ENCODE measurements around the gene PSMG2. TPM values are rescaled to one million over a fixed set of nuclear protein-coding genes. Genes with fewer than 3 reads are reported as not detected.

The PSMG2 gene
- total and polyA plus RNA-seq, 8 donors, result 27.0 to 50.0 (median 39.3) TPM

DNA sequence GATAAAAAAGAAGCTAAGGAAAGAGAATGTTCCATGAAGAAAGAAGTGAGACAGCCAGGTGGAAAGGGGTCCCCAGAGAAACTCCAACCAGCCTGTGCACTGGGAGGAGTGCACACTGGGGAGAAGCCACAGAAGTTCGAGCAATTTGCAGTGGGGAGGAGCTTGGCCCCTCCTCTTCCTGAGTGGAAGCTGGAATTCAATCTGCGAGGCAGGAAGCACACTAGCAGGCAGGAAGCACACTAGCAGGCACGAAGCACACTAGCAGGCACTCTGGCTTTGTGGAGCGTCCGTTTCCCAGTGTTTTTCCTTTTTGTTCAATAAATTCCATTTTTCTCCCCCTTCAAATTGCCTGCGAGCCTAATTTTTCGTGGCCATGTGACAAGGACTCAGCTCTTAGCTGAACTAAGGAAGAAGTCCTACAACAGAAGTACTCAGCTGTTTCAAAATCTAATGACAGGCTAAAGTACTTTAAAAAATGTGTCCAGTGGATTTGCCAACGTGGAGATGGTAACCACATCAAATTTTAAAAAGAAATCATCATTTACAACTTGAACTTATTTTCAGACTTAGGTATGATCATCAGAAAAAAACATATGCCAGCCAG, 23.6 kb upstream of the PSMG2 start:
- H3K27ac ChIP-seq, result peak overlapping the region in 1 of 4 donors; percentile 33
- H3K9me3 ChIP-seq, result no peaks in the 10 kb centered on the region
- no peak for FAIRE-seq
- TF ChIP-seq, protein P1, sequence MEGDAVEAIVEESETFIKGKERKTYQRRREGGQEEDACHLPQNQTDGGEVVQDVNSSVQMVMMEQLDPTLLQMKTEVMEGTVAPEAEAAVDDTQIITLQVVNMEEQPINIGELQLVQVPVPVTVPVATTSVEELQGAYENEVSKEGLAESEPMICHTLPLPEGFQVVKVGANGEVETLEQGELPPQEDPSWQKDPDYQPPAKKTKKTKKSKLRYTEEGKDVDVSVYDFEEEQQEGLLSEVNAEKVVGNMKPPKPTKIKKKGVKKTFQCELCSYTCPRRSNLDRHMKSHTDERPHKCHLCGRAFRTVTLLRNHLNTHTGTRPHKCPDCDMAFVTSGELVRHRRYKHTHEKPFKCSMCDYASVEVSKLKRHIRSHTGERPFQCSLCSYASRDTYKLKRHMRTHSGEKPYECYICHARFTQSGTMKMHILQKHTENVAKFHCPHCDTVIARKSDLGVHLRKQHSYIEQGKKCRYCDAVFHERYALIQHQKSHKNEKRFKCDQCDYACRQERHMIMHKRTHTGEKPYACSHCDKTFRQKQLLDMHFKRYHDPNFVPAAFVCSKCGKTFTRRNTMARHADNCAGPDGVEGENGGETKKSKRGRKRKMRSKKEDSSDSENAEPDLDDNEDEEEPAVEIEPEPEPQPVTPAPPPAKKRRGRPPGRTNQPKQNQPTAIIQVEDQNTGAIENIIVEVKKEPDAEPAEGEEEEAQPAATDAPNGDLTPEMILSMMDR (IDR thresholded peaks at IDR 0.05), result no peak
- no peaks in the 10 kb centered on the region for H3K27me3 ChIP-seq
- H3K36me3 ChIP-seq, result peaks cover 0 to 23% (median under 1%) of the 10 kb centered on the region in 3 donors
- 60 to 74% methylated on average over 8 of the region's 8 CpGs for WGBS, 2 donors
- H3K4me1 ChIP-seq, result no peaks in the 10 kb centered on the region
- intact Hi-C loops (cut with DNase I), result no loop called here
- peak in 1 of 6 donors; percentile 30 for DNase-seq
- ATAC-seq, result peak in 3 of 4 donors; percentile 30 to 73 (median 73)
- H3K4me3 ChIP-seq, result no peak overlapping the region

DNA sequence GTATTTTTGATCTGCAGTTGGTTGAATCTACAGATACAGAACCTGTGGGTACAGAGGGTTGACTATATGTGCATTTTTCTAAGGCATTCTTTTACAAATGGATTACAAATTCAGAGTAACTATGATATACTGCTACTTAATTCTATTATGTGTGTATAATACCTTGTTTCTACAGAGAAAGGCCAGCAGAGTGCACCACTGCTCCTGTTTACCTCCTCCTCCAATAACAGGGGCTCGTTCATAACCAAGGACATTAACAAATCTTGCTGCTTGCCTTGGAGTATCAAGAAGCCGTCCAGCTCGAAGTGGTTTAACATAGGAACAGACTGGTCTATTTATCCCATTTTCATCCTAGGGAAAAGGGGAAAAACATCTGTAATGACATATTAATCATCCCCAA, 16.7 kb upstream of the PSMG2 start:
- DNase-seq, result no peak
- Histone ChIP-seq H3K4me3 (no peak overlapping the region), H3K9me3 (no peaks in the 10 kb centered on the region), H3K27me3 (no peaks in the 10 kb centered on the region), H3K4me1 (peaks cover 0 to 6% (median 0%) of the 10 kb centered on the region in 3 donors), H3K36me3 (no peaks in the 10 kb centered on the region), H3K27ac (no peak overlapping the region)
- WGBS, 2 donors, result 65% methylated on average over 3 of the region's 3 CpGs
- intact Hi-C loops (cut with DNase I), result no loop called here
- no peak for ATAC-seq
- FAIRE-seq, result no peak
- TF ChIP-seq, protein P1 (IDR thresholded peaks at IDR 0.05), result no peak

GRCh38 chr18:12689256-12689850, 13.5 kb upstream of the PSMG2 start:
- ATAC-seq (peak in 3 of 4 donors; percentile 46 to 74 (median 69)), FAIRE-seq (no peak)
- WGBS, 2 donors, result 59 to 67% methylated on average over 4 of the region's 4 CpGs

GRCh38 chr18:12692206-12692605, 10.6 kb upstream of the PSMG2 start:
- Histone ChIP-seq H3K4me3 (no peak overlapping the region), H3K36me3 (no peaks in the 10 kb centered on the region), H3K27ac (no peak overlapping the region), H3K4me1 (peaks cover 0 to 6% (median 0%) of the 10 kb centered on the region in 3 donors), H3K9me3 (no peaks in the 10 kb centered on the region), H3K27me3 (no peaks in the 10 kb centered on the region)
- DNase-seq (no peak), FAIRE-seq (no peak), ATAC-seq (no peak)
- TF ChIP-seq, protein P1 (IDR thresholded peaks at IDR 0.05), result no peak
- 85 to 93% methylated on average over 9 of the region's 9 CpGs for WGBS, 2 donors
- intact Hi-C loops (cut with DNase I), result no loop called here

More at GRCh38 chr18:12689256-12689850, 13.5 kb upstream of the PSMG2 start:
- DNase-seq, result no peak
- H3K36me3 ChIP-seq, result no peaks in the 10 kb centered on the region
- no peak overlapping the region for H3K4me3 ChIP-seq
- H3K27me3 ChIP-seq, result no peaks in the 10 kb centered on the region
- peaks cover 0 to 6% (median 0%) of the 10 kb centered on the region in 3 donors for H3K4me1 ChIP-seq
- no peaks in the 10 kb centered on the region for H3K9me3 ChIP-seq
- peak overlapping the region in 1 of 4 donors; percentile 4 for H3K27ac ChIP-seq
- intact Hi-C loops (cut with DNase I), result no loop called here
- TF ChIP-seq, protein P1 (IDR thresholded peaks at IDR 0.05), result no peak

DNA sequence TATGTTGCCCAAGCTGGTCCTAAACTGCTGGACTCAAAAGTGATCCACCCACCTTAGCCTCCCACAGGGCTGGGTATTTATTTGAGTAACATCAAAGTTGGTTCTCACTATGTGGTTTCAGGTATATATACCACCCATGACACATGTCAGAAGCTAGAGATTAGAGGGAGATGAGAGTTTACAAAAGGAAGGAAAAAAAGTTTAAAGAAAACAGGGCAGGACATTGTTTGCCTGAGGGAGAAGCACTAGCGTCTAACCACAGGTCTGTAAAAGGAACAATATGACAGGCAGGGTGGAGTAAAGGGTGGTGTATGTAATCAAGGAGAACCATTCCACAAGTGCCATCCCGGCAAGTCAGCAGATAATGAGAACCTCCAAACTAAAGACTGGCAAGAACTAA, 8.8 kb upstream of the PSMG2 start:
- DNase-seq, result no peak
- intact Hi-C loops (cut with DNase I), result no loop called here
- no peak for FAIRE-seq

More for the DNA sequence above, 8.8 kb upstream of the PSMG2 start:
- Histone ChIP-seq H3K4me1 (peaks cover 0 to 6% (median 0%) of the 10 kb centered on the region in 3 donors), H3K9me3 (no peaks in the 10 kb centered on the region), H3K27me3 (no peaks in the 10 kb centered on the region), H3K4me3 (no peak overlapping the region), H3K27ac (no peak overlapping the region), H3K36me3 (no peaks in the 10 kb centered on the region)
- 43 to 81% methylated on average over 2 of the region's 2 CpGs for WGBS, 2 donors
- ATAC-seq, result no peak
- TF ChIP-seq, protein P1 (IDR thresholded peaks at IDR 0.05), result no peak
